Midbrain (tissue), 1 donor: ENCODE data around the gene OTOA.
"Not testable (repeated sequence)": the region's sequence is repeated elsewhere in the genome, so short reads cannot be mapped to it uniquely, and the experiment has no call there.

Experiments used
- DNase-seq: peaks from one replicate; lab custom pipeline; 2025; lab: John Stamatoyannopoulos, UW

The OTOA gene

DNA sequence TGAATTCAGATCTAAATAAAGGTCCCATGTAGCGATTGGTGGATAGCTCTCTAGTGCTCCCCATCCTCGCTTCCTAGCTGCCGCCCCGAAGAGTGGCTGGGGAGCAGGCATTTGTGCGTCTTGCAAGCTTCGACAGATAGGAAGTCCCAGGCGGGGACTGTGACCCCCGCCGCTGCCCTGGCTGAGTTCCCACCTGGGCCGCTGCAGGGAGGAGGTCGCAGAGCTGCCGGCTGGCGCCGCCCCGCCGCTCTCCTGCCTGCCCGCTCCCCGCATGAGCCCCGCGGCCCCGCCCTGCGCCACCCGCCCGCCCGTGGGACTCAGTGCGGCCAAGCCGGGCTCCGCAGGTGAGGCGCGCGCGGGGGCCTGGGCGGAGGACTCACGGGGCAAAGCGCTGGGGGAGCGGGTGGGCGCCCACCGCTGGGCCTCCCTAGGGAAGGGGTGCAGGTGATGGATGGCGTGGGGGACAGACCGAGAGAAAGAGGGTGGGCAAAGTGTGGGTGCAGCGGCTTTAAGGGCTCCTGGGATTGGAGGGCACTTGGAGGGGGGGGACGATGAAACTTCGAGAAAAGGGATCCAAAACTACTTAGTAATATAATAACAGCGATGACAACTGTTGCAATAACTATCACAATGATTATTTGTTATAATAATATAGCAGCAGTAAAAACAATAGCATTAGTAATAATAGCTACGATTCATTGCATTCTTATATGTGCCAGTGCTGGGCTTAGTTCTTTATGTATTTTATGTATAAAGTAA is at the start of gene OTOA:
TSS of gene OTOA (plus strand) at position 80 of the 759 bp plus-strand sequence. CDS start 14,547 bp downstream, outside the sequence.
- no peak for DNase-seq

DNA sequence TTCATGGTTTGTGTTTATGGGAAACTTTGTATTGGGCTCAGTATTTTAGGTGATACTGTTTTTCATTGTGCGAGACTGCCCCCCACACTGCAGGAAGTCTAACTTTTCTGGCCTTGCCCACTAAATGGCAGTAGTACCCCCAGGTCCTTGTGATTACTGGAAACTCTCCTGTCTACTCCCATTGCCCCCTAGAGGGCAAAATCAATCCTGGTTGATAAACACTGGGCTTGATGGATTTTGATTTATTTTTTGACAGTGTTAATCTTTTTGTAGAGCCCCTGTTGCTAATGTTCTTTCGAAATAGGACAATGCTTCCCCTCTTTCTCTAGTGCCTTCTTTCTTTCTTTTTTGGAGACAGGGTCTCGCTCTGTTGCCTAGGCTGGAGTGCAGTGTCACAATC is 48.9 kb upstream of the OTOA start:
- DNase-seq: no peak

DNA sequence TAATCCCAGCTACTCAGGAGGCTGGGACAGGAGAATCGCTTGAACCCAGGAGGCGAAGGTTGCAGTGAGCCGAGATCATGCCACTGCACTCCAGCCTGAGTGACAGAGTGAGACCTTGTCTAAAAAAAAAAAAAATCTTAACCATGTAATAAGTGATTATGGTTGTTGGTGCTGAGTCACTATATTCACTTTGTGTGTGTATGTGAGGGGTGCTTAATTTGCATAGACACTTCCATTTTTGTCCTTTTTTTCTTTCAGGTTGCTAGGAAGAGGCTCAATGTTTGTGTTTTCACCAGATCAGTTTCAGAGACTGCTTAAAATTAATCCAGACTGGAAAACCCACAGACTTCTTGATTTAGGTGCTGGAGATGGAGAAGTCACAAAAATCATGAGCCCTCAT is 46.2 kb upstream of the OTOA start:
- no peak for DNase-seq

DNA sequence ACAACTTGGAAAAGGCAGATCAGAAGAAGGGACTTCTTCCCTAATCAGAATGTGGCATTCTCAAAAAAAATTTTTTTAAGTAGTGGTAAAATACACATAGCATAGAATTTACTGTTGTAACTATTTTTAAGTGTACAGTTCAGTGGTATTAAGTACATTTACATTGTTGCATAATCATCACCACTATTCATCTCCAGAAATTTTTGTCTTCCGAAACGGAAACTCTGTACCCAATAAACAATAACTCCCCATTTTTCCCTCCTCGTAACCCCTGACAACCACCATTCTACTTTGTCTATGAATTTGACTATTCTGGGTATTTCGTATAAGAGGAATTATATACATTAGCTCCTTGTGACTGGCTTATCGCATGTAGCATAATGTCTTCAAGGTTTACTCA is 45.5 kb upstream of the OTOA start:
- DNase-seq: no peak

DNA sequence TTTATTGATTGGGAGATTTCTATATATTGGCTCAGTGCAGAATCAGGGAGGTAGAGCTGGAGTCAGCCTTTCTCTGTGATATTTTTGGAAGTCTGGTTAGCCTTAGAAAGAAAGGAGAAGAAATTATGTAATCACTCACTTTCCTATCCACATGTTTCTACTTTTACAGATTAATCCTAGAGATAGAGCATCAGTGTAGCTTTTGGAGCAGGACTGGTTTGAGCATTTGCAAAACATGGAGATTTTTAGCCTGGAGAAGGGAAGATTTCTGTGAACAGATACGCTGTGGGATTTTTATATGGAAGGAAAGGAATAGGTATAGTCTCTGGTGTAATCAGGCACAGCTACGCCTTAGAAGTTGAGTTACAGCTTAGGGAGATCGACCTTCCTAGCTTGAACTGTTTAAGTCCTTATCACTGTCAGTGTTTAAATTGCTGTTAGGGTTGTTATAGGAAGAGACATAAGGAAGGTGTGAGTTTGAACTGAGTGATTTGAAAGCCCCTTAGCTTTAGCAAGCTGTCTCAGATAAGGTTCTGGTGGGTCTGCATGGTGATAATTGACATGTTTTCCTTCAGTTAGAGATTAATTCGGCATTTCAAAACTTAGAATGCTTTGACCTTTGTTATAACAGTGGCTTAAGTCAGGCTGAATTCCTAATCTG is 43.9 kb upstream of the OTOA start:
- no peak for DNase-seq

DNA sequence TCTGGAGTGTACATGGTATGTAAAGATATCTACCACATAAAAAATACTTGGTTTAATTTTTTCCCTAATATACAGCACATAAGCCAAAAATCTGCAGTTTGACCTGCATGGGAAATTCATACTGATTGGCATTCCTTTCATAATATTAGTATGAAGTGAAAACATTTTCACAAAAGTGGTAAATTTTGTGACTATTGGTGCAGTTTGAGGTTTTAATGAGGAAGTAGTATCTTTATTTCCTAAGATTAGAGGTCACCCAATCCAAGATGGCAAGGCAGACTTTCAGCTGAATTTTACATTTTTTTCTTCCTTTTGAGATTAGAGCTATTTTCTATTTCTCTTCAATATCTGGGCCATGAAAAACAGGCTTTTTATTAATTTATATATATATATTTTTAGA is 43.2 kb upstream of the OTOA start:
- DNase-seq: no peak

DNA sequence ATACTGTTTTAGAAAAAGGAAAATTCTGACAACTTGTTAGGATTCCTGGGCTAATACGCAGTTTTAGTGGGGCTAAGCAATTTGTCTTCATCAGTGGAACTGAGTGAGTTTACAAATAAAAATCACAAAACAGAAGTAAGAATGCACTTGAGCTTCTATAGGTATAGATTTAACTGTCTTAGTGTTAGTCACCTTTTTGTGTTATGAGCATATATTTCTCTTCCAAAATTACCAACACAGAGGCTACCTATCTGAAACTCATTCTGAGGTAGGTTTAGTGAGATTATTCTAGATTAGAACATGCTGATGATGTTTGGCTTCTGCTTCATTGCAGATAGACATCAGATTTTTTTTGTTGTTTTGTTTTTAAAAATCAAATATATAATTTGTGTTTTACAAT is 41.2 kb upstream of the OTOA start:
- no peak for DNase-seq

DNA sequence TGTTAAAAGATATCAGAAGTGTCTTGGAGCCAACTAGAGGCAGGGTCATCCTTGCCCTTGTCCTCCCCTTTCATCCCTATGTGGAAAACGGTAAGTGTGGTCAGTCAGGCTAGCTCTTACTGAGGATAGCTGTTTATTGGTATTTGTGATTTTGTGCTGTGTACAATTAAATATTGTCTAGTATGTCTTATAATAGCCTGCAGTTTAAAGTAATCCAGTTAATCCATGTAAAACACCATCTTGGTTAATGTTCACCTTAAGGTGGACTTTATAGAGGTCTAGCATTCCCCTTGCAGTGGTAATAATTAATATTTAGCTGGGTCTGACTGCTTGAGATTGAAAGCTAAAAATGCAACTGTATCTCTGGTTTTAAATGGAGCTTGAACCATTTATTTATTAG is 38.7 kb upstream of the OTOA start:
- no peak for DNase-seq

DNA sequence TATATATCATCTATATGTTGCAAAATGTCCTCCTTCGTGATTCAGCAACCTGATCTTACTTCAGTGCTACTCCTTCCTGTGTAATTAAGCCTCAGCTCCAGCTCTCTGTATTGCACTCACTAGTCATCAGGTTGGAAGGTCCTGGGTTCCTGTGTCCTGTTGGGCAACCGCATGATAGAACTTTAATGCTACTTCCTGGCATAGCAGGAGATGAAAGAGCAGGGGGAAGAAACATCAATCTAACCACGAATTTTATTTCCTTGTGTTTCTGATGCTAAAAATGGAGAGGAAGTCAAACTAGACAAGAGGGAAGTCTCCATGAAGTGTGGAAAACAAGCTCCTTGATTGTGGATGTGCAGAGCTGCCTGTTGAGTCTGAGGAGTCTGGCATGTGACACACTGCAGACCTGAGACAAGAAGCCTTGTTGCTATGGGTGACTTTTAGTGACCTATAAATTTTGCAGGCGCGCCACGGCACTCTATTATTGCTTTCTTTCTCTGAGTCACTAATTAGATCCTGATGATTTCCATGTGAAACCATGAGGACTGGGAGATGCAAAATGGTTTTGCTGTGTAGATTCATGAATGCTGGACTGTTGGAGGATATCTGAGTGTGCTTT is 37.0 kb upstream of the OTOA start:
- peak; percentile 12 for DNase-seq

DNA sequence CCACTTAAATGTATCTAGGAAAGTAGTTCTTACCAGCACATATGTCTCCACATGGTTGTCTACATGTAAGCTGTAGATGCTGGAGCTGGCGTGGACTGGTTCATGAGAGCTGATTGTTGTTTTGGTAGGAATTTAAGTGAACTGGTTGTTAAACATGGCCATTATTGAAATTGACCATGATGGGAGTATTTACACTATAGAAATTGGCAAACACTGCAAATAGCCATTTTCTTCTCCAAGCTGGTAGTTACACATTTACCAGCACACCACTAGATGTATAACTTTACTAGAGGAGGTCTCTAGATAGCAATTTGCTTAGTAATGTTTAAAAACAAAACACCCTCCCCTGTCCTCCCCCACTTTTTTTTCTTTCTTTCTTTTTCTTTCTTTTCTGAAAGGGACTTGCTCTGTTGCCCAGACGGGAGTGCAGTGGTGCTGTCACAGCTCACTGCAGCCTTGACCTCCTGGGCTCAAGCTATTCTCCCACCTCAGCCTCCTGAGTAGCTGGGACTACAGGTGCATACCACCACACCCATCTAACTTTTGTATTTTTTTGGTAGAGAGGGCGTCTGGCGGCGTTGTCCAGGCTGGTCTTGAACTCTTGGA is 35.5 kb upstream of the OTOA start:
- no peak for DNase-seq

DNA sequence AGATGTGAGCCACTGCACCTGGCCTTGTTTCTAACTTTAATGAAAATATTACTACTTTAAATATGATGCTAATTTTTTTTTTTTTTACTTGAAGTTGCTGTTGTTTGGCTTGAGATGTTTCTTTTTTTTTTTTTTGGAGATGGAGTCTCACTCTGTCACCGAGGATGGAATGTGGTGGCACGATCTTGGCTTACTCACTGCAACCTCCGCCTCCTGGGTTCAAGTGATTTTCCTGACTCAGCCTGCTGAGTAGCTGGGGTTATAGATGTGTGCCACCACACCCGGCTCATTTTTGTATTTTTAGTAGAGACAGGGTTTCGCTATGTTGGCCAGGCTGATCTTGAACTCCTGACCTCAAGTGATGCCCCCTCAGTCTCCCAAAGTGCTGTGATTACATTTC is 35.0 kb upstream of the OTOA start:
- no peak for DNase-seq

DNA sequence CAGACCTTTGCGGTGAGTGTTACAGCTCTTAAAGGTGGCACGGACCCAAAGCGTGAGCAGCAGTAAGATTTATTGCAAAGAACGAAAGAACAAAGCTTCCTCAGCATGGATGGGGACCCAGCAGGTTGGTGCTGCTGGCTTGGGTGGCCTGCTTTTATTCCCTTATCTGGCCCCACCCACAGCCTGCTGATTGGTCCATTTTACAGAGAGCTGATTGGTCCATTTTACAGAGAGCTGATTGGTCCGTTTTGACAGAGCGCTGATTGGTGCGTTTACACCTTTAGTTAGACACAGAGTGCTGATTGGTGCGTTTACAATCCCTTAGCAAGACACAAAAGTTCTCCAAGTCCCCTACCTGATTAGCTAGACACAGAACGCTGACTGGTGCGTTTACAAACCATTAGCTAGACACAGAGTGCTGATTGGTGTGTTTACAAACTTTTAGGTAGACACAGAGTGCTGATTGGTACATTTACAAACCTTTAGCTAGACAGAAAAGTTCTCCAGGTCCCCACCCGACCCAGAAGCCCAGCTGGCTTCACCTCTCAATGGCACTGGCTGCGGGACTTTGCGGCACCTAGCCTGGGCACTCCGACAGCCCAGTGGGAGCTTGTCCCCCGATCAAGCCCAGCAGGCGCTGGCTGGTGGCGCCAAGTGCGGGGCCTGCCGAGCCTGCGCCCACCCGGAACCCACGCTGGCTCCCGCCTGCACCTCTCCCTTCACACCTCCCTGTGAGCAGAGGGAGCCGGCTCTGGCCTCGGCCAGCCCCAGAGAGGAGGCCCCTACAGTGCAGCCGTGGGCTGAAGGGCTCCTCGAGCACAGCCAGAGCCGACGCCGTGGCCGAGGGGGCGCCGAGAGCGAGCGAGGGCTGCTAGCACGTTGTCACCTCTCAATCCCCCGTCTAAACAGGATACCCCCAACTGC is 33.9 kb upstream of the OTOA start:
- DNase-seq: not testable (repeated sequence)

DNA sequence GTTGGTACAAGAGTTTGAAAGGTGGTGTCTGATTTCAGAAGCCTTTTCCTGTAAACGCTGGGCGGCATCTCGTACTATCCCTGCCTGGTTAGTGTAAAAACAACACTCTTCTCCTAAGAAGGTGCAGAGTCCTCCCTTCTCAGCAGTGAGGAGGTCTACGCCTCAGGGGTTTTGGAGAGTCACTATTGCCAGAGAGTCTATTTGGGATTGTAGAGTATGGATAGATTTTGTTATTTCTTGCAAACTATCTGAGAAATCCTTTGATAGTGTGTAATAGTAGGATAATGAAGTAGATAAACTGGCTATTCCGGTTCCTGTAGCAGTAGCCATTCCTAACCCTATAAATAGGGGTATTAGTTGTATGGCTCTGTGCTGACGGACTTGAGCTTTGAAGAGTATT is 32.9 kb upstream of the OTOA start:
- DNase-seq: not testable (repeated sequence)

DNA sequence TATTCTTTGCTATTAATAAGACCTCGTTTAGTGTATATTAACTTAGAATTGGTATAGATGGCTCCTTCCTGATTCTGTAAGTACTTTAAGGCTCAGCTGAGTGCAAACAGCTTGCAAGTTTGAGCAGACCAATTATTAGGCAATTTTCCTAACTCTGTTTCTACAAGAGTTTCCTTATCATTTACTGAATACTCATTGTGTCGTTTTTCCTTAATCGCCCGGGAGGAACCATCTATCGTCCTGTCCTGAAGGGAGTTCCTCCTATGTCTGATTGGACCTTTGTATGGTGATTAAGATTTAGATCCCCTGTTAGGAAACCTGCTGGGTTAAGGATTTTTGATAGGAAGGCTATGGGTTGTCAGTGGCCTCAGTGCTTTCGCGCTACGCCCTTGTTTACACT is 32.4 kb upstream of the OTOA start:
- not testable (repeated sequence) for DNase-seq

DNA sequence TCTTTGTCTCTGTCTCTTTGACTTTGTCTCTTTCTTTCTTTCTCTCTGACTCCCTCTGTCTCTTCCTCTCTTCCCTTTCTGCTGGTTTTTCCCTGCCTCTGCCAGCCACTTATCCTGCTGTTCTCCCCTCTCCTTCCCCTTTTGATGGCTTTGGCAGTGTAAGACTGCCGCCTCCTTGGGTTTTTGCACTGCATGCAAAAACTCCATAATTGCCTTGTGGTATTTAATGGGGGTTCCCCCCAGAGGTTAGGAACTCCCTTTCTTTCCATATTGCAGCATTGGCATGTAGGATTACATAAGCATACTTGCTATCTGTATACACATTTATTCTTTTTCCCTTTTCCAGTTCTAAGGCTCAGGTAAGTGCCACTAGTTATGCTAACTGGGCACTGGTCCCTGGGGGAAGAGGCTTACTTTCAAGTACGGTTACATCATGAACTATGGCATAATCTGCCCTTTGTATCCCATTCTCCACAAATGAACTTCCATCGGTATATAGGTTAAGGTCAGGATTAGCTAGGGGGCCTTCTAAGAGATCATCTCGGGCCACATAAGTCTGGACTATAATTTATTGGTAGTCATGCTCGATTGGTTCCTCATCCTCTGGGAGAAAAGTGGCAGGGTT is 31.7 kb upstream of the OTOA start:
- DNase-seq: not testable (repeated sequence)

DNA sequence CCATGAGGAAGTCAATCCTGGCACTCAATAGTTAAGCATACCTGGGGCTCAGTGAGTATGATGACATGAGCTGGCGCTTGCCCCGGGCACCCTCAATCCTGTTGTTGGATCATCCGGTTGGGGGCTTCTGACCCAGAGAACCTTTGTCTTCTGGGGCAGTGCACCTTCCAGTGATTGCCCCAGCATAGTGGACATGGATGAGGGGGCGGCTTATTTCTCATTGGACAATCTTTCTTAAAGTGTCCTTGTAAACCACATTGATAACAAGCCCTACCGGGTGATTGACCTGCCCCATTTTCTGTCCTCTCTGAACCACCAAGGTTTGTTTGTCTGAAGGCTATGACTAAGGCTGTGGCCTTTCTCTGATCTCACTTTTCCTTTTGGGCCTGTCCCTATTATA is 29.6 kb upstream of the OTOA start:
- DNase-seq: no peak

DNA sequence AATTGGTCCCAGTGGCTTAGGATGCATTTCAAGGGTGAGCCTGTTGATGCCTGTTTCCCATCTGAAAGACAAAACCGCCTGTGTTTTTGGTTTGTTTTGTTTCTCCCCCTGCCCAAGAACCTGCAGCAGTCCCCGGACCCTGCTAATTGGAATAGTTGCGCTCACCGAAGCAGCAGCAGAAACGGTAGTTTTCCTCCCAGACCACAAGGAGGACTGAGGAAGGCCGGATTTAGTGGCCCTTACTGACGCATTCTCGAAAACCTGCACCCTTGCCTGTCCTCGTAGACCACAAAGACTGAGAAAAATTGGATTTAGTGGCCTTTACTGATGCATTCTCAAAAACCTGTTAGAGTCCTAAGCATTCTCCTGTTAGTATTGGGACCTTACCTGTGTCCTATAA is 28.1 kb upstream of the OTOA start:
- DNase-seq: not testable (repeated sequence)

DNA sequence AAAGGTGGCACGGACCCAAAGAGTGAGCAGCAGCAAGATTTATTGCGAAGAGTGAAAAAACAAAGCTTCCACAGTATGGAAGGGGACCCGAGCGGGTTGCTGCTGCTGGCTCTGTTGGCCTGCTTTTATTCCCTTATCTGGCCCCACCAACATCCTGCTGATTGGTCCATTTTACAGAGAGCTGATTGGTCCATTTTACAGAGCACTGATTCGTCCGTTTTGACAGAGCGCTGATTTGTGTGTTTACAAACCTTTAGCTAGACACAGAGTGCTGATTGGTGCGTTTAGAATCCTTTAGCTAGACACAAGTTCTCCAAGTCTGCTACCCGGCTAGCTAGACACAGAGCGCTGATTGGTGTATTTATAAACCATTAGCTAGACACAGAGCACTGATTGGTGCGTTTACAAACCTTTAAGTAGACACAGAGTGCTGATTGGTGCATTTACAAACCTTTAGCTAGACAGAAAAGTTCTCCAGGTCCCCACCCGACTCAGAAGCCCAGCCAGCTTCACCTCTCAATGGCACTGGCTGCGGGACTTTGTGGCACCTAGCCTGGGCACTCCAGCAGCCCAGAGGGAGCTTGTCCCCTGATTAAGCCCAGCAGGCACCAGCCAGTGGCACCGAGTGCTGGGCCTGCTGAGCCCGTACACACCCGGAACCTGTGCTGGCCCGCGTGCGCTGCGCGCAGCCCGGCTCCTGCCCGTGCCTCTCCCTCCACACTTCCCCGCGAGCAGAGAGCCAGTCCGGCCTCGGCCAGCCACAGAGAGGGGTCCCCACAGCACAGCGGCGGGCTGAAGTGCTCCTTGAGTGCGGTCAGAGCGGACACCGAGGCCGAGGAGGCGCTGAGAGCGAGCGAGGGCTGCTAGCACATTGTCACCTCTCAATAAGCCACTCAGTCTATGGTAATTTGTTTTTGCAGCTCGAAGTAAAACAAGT is 26.5 kb upstream of the OTOA start:
- DNase-seq: no peak

DNA sequence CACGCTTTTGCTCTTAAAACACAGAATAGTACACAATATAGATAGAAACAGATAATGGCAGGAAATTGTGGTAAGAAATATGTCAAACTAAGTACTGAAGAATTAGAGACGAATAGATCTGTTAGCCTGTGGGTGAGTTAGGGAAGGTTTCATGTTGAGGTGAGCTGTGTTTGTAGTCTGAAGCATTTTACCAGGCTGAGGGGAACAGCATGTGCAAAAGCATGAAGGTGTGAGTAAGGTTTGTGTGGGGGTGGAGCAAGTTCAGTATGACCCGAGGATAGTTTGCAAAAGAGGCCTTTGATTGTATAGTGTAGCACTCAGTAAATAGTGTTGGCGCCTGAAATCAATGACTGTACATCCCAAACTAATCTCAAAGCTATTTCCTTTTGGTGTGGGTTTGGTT is 25.2 kb upstream of the OTOA start:
- no peak for DNase-seq

DNA sequence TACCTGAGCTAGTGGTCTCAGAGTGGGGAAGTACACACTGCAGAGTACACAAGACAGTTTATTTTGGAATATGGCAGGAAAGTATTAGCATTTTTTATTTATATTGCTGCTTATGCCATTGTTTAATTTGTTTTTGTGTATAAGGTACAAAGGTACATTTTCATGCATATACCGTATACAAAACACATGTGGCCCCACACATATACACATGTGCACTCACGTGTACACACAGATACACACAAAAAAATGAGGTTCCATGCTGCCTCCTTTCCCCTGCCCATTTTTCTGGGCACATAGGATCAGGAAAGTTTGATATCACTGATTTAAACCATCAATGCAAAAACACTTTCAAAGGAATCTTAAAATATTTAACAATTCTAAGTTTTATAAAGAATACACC is 24.3 kb upstream of the OTOA start:
- no peak for DNase-seq
